HepG2 (cell line): ENCODE data around the gene PTGR2. TPM values are rescaled to one million over a fixed set of nuclear protein-coding genes. Genes with fewer than 3 reads are reported as not detected.
A peak's percentile ranks its signal among the peaks of the same experiment; 100 is the strongest.

Source experiments
- E2F1 ChIP-seq: sonication (generic); formaldehyde crosslinking; IDR thresholded peaks from 2 replicates; pipeline ENCODE4 v1.5.0; 2020; ENCODE audit warnings: missing genetic modification reagents
- NFAT5 ChIP-seq: sonication (generic); formaldehyde crosslinking; IDR thresholded peaks from 2 replicates; pipeline ENCODE4 v1.4.0; 2020; ENCODE audit warnings: missing genetic modification reagents
- SRSF4 ChIP-seq: fragments of 200-400 bp; formaldehyde crosslinking; IDR thresholded peaks from one replicate; pipeline ENCODE4 v1.6.1; 2018; ENCODE audit warnings: mild to moderate bottlenecking, low read depth, low read length, moderate library complexity; ENCODE audit not compliant: poor library complexity, severe bottlenecking
- STAG1 ChIP-seq: sonication (generic); formaldehyde crosslinking; IDR thresholded peaks from 2 replicates; pipeline ENCODE4 v1.4.0; 2020; ENCODE audit warnings: missing genetic modification reagents
- ZBTB21 ChIP-seq: sonication (generic); formaldehyde crosslinking; IDR thresholded peaks from 2 replicates; pipeline ENCODE4 v1.4.0; 2020; ENCODE audit warnings: missing genetic modification reagents
- ZC3H4 ChIP-seq: sonication (generic); formaldehyde crosslinking; IDR thresholded peaks from 2 replicates; pipeline ENCODE4 v1.4.0; 2020; ENCODE audit warnings: missing genetic modification reagents, borderline replicate concordance
- ZNF17 ChIP-seq: sonication (generic); formaldehyde crosslinking; IDR thresholded peaks from 2 replicates; pipeline ENCODE4 v1.5.0; 2020; ENCODE audit warnings: mild to moderate bottlenecking, missing genetic modification reagents
- ZNF432 ChIP-seq: sonication (generic); formaldehyde crosslinking; IDR thresholded peaks from 2 replicates; pipeline ENCODE4 v1.5.0; 2020; ENCODE audit warnings: missing genetic modification reagents, mild to moderate bottlenecking, borderline replicate concordance
- ZNF598 ChIP-seq: sonication (generic); formaldehyde crosslinking; IDR thresholded peaks from 2 replicates; pipeline ENCODE4 v1.5.1; 2020; ENCODE audit warnings: mild to moderate bottlenecking, missing genetic modification reagents, borderline replicate concordance
- ZNF652 ChIP-seq: IDR thresholded peaks from 2 replicates; pipeline ENCODE4 v1.6.1; 2016; ENCODE audit warnings: low read depth, borderline replicate concordance
- ZNF709 ChIP-seq: sonication (generic); formaldehyde crosslinking; IDR thresholded peaks from 2 replicates; pipeline ENCODE4 v1.5.0; 2020; ENCODE audit warnings: mild to moderate bottlenecking, missing genetic modification reagents
- ZNF780A ChIP-seq: sonication (generic); formaldehyde crosslinking; IDR thresholded peaks from 2 replicates; pipeline ENCODE4 v1.8.0; 2022; ENCODE audit warnings: mild to moderate bottlenecking, missing genetic modification reagents, moderate library complexity
- polyA plus RNA-seq, 8 experiments: library from polyadenylated mRNA; depleted of rRNA in 3 of 8; stranded (reverse) in 7 of 8; unstranded in 1 of 8; fragments of >200 nt; fragmentation: Illumina TruSeq in 4 of 8; extraction: Trizol in 4 of 8; gene quantifications; 2 replicates each; pipeline versions ENCODE4 v1.2.1 to v1.2.3, GENCODE V29; 2011 to 2016; ENCODE audit warnings: low read depth in 4 of 8, missing spikeins in 1 of 8, mixed read lengths in 1 of 8; ENCODE audit not compliant: insufficient read depth in 1 of 8
- total RNA-seq, 5 experiments: library from RNA; depleted of rRNA; stranded (reverse); fragments of >200 nt; fragmentation: Illumina TruSeq; extraction: Trizol; gene quantifications; 2 replicates each; pipeline ENCODE4 v1.2.3, GENCODE V29; 2016; ENCODE audit warnings: low read depth in 1 of 5
- TF ChIP-seq, protein P1 (sequence below): sonication (generic); formaldehyde crosslinking; IDR thresholded peaks from 2 replicates; pipeline ENCODE4 v1.5.0; 2020; ENCODE audit warnings: mild to moderate bottlenecking, missing genetic modification reagents, borderline replicate concordance
- TF ChIP-seq, protein P2 (sequence below): sonication (generic); formaldehyde crosslinking; IDR thresholded peaks from 2 replicates; pipeline ENCODE4 v1.4.0; 2020; ENCODE audit warnings: missing genetic modification reagents, borderline replicate concordance

PTGR2 gene
- total and polyA plus RNA-seq, 2 of the 13 experiments (the other 11 are each of a cell fraction or from before 2014, with no cell fraction given), result 3.0 to 4.3 TPM

DNA sequence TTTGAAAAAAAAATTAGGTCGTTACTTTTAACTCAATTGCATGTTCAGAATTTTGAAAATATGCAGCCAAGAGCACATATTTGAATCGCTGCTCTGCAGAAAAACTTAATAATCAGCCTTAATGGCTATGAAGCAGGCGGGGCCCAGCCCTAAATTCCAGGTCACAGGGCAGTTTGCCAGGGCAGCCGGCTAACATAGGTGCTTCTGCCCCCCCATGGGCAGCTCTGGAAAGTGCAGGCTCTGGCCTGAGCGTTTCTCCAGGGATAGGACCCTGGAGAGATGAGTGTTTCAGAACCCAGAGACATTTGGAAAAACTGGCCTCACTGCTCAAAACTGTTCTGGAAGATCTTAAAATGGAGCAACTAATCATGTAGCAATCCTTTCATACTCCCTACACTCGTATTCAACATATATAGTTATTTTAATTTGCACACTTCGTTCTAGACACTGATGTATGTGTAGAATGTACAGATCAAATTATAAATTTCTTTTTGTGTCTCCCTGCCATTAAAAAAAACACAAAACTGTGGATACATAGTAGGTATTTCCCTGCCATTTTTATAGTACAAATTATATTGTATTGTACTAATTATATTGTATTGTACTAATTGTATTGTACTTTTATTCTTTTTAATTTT is 26.0 kb upstream of the PTGR2 start (continued):
- TF ChIP-seq, protein P1, sequence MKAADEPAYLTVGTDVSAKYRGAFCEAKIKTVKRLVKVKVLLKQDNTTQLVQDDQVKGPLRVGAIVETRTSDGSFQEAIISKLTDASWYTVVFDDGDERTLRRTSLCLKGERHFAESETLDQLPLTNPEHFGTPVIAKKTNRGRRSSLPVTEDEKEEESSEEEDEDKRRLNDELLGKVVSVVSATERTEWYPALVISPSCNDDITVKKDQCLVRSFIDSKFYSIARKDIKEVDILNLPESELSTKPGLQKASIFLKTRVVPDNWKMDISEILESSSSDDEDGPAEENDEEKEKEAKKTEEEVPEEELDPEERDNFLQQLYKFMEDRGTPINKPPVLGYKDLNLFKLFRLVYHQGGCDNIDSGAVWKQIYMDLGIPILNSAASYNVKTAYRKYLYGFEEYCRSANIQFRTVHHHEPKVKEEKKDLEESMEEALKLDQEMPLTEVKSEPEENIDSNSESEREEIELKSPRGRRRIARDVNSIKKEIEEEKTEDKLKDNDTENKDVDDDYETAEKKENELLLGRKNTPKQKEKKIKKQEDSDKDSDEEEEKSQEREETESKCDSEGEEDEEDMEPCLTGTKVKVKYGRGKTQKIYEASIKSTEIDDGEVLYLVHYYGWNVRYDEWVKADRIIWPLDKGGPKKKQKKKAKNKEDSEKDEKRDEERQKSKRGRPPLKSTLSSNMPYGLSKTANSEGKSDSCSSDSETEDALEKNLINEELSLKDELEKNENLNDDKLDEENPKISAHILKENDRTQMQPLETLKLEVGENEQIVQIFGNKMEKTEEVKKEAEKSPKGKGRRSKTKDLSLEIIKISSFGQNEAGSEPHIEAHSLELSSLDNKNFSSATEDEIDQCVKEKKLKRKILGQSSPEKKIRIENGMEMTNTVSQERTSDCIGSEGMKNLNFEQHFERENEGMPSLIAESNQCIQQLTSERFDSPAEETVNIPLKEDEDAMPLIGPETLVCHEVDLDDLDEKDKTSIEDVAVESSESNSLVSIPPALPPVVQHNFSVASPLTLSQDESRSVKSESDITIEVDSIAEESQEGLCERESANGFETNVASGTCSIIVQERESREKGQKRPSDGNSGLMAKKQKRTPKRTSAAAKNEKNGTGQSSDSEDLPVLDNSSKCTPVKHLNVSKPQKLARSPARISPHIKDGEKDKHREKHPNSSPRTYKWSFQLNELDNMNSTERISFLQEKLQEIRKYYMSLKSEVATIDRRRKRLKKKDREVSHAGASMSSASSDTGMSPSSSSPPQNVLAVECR, result no peak; the same call in 1 of the 2 replicates
- TF ChIP-seq ZNF432 (CRISPR knock-in tag) (no peak), SRSF4 (no peak), ZNF652 (CRISPR knock-in tag) (no peak), ZBTB21 (CRISPR knock-in tag) (no peak), STAG1 (peak; percentile 91), ZNF17 (CRISPR knock-in tag) (no peak), ZNF598 (CRISPR knock-in tag) (no peak), E2F1 (CRISPR knock-in tag) (no peak), ZC3H4 (CRISPR knock-in tag) (no peak), NFAT5 (CRISPR knock-in tag) (no peak), ZNF709 (CRISPR knock-in tag) (no peak), ZNF780A (CRISPR knock-in tag) (no peak)
- TF ChIP-seq, protein P2, sequence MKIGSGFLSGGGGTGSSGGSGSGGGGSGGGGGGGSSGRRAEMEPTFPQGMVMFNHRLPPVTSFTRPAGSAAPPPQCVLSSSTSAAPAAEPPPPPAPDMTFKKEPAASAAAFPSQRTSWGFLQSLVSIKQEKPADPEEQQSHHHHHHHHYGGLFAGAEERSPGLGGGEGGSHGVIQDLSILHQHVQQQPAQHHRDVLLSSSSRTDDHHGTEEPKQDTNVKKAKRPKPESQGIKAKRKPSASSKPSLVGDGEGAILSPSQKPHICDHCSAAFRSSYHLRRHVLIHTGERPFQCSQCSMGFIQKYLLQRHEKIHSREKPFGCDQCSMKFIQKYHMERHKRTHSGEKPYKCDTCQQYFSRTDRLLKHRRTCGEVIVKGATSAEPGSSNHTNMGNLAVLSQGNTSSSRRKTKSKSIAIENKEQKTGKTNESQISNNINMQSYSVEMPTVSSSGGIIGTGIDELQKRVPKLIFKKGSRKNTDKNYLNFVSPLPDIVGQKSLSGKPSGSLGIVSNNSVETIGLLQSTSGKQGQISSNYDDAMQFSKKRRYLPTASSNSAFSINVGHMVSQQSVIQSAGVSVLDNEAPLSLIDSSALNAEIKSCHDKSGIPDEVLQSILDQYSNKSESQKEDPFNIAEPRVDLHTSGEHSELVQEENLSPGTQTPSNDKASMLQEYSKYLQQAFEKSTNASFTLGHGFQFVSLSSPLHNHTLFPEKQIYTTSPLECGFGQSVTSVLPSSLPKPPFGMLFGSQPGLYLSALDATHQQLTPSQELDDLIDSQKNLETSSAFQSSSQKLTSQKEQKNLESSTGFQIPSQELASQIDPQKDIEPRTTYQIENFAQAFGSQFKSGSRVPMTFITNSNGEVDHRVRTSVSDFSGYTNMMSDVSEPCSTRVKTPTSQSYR, result no peak
